Measurements from ENCODE around the gene PYGL. TPM values are rescaled to one million over a fixed set of nuclear protein-coding genes. Genes with fewer than 3 reads are reported as not detected.

PYGL gene
- 140 and 154 TPM in 2 replicates for total RNA-seq (2014; rRNA removed; shearing (Covaris generic))

GRCh38 chr14:50943943-50944646, at the start of gene PYGL:
PYGL (minus strand) TSS chr14:50944483; CDS start chr14:50944403, 80 bp downstream.

GRCh38 chr14:50871914-50872732, 72.2 kb downstream of the PYGL start, which contains the start of gene ABHD12B:
ABHD12B (plus strand) TSS chr14:50872053; CDS start chr14:50872175, 122 bp downstream.

Other genes with a start within 250 kb of the PYGL start
- 19.8 and 20.9 TPM in 2 replicates for gene NIN, start 113.3 kb downstream of the PYGL start, total RNA-seq (2014; rRNA removed; shearing (Covaris generic))
- not detected in 2 replicates for gene ABHD12B, start 72.4 kb downstream of the PYGL start, total RNA-seq (2014; rRNA removed; shearing (Covaris generic))
- 5.2 and 6.0 TPM in 2 replicates for gene TRIM9, start 150.6 kb upstream of the PYGL start, total RNA-seq (2014; rRNA removed; shearing (Covaris generic))